HG02981 (cell line): Measurements from ENCODE around the gene SMARCB1.

Source experiments
- ATAC-seq: cut with Tn5 transposase; IDR thresholded peaks from one replicate; pipeline ENCODE4 v1.9.1; 2021; ENCODE audit warnings: mild to moderate bottlenecking, moderate library complexity; ENCODE audit not compliant: unreplicated experiment

The SMARCB1 gene

DNA sequence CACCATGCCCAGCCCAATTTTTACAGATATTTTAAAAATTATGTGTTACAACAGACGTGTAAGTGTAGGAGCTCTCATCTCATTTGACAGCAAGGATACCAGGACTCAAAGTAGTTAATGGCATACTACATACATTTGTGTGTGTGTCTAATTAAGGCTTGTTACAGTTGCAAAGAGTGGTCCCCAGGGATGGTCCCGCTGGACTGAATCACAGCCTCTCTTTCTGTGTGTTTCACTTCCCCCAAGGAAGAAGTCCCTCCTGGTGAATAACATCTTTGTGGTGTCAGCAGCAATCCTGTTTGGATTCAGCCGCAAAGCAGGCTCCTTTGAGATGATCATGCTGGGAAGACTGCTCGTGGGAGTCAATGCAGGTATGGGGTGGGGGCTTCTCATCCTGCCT is 88.1 kb downstream of the SMARCB1 start:
- ATAC-seq, result no peak

DNA sequence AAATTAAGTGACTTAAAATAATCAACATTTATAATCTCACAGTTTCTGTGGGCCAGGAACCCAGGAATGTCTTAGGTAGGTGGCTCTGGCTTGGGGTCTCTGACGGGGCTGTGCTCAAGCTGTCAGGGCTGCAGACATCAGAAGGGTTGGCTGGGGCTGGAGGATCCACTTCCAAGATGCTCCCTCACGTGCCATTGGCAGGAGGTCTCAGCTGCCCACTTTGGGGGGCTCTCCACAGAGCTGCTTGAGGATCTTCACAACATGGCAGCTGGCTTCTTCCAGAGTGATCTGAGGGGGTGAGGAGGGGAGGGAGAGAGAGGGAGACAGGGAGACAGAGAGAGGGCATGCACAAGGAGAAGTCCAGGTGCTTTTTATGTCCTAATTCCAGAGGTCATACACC is 89.0 kb downstream of the SMARCB1 start:
- no peak for ATAC-seq

DNA sequence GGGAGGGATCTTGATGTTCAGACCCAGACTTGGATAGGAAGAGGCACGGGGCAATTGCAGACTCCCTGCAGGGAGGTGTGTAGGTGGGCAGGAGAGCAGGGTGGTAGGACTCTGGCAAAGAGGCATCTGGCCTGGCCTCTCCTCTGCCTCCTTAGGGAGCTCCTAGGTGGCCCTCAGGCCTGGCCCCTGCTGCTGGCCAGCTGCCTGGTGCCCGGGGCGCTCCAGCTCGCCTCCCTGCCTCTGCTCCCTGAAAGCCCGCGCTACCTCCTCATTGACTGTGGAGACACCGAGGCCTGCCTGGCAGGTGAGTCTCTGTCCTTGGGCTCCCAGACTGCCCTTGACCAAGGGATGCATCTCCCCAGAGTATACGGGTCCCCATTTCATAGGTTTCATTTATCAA is 90.8 kb downstream of the SMARCB1 start:
- no peak for ATAC-seq

DNA sequence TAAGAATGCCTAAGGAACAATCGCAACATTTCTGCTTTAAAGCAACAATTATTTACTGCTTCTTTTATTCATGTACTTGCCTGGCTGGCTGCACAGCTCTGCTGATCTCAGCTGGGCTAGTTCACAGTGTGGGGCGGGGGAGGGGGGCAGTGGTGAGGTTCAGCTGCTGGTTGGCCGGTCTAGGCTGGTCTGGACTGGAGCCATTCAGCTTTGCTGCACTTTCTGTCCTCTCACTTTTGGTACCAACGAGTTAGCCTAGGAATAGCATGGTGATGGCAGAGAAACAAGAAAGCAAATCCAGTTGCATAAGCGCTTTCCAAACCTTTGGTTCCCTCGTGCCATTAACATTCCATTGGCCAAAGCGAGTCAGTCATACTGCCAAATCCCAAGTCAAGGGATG is 91.5 kb downstream of the SMARCB1 start:
- ATAC-seq, result no peak

DNA sequence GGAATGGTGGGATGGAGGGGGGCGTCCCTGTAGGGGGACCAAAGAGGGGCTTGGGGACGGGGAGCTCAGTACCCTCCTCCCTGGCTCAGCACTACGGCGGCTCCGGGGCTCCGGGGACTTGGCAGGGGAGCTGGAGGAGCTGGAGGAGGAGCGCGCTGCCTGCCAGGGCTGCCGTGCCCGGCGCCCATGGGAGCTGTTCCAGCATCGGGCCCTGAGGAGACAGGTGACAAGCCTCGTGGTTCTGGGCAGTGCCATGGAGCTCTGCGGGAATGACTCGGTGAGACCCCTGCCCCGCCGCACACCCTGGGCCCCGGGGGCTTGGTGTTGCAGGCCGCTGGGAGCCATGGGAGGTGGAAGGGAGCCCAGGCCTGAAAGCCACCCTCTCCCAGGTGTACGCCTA is 95.6 kb downstream of the SMARCB1 start:
- ATAC-seq, result no peak

DNA sequence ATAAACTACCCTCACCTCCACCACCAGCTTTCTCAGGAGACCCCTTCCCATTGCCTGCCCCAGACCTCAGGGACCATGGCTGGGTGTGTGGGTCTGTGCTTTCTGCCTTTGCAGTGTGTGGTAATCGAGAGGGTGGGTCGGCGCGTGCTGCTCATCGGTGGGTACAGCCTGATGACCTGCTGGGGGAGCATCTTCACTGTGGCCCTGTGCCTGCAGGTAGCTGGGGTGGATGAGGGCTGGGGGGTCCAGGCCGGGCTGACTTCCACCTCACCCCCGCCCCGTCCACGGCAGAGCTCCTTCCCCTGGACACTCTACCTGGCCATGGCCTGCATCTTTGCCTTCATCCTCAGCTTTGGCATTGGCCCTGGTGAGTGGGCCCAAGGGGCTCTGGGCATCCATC is 96.9 kb downstream of the SMARCB1 start:
- ATAC-seq, result no peak

DNA sequence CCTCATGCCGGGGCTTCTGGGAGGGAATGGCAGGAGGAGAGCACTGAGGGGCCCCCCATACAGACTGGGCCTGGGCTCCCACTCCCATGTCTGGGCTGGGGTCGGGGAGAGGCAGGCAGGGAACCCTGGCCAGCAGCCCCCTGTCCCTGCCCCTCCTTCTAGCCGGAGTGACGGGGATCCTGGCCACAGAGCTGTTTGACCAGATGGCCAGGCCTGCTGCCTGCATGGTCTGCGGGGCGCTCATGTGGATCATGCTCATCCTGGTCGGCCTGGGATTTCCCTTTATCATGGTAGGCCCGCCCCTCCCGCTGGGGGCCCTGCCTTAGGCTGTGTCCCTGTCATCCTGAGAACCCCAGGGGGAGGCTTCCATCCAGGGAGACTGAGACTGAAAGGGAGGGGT is 97.4 kb downstream of the SMARCB1 start:
- no peak for ATAC-seq
